GM19395 (cell line): Measurements from ENCODE around the gene NRG3.
"Not testable (repeated sequence)": the region's sequence is repeated elsewhere in the genome, so short reads cannot be mapped to it uniquely, and the experiment has no call there.

Source experiments
- ATAC-seq: cut with Tn5 transposase; IDR thresholded peaks from one replicate; pipeline ENCODE4 v1.9.1; 2021; ENCODE audit warnings: mild to moderate bottlenecking, moderate library complexity; ENCODE audit not compliant: unreplicated experiment

NRG3 gene

DNA sequence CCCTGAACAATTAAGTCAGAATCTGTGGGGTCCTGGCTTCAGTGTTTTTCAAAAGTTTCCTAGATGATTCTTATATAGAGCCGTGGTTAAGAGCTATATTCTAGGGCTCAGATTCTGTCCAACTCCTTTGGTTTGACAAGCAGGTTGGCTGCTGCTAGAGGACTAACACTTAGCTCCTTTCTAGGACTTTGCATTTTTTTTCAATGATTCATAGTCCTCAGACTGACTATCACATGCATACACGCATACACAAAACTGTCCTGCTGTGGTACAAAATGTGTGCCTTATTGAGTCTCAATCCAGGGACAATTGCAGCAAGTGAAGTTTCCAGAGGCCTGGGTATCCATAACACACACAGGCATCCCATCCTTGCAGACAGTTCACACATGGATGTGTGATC is 392.0 kb downstream of the NRG3 start:
- no peak for ATAC-seq

DNA sequence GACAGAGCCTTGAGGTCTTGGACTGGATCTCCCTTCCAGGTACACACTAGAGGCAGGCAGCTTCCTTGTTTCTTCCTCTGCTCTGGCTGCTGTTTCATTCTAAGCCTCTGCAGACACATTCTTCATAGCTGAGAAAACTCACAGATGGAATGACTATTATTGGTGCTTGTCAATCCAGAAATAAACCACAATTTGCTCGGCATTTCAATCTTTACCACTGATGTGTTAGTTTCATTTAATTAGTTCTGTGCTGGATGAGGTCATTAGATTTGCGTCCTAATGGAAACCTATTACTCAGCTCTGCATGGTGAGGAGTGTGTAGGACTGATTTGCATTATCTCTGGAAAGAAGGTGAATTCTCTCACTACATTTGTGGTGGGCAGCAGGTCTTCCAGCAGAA is 392.5 kb downstream of the NRG3 start:
- no peak for ATAC-seq

DNA sequence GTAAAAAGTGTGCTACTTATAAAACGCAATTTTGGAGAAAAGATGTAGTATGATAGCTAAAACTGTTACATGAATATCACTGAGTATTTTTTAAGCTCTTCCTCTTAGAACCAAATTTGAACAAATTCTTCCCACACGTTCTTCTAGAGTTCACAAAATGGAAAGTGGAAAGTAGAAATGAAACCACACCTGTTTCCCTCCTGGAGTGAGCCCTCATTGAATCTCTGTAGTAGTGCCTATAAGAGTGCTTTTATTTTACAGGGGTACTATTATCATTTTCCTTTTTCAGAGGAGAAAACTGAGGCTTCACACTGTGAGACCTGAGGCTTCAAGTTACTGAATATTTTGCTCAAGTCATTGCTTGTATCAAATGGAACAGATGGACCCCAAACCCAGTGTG is 393.0 kb downstream of the NRG3 start:
- no peak for ATAC-seq

DNA sequence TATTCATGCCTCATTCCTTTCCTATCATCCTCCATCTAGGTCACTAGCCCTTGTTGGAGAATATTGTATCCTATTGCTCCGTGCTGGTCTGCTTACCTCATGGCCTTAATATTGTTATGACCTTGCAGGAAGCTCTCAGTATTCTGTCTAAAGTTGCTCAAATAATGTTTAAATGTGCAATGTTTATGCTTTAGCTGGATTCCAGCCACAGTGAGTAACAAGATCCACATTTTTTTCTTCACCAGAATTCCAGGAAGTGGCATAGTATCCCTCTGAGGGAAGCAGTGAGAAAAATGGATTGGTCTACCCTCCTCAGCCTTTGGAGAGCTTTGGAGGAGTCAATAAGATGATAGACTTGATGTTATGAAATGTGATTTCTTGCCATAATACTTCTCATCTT is 402.6 kb downstream of the NRG3 start:
- no peak for ATAC-seq

DNA sequence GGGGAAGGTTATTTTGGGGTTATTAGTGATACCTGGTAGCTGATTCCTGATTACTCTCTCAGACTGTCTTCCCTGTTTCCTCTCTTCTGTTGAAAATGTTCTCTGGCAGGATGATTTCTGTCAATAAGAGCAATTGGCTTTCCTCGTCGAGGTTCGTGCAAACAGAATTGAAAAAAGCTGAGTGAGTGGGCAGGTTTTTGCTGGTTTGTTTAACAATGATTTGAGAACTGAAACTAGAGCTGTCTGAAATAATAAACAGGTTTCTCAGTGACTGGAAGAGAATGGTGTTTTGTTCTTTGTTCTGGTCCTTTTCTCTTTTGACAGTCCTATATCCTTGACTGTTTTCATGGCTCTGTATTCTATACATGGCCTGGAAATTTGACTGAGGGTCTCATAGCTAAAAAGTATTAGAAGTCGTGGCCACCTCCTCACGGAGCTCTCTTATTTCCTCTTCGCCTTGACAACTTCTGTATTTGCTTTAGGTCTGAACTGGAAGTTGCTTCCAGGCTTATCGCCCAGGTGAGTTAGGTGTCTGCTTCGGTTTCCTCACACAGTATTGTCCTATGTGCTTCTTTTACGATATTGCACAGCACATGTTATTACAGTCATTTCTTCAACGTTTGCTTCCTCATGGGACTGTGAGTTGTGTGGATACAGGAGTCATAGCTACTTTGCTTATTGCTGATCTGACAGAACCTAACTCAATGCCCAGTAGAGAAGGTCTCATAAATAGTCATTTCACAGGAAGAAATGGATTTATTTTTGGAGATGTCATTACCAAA is 403.6 kb downstream of the NRG3 start:
- peak; percentile 62 for ATAC-seq

DNA sequence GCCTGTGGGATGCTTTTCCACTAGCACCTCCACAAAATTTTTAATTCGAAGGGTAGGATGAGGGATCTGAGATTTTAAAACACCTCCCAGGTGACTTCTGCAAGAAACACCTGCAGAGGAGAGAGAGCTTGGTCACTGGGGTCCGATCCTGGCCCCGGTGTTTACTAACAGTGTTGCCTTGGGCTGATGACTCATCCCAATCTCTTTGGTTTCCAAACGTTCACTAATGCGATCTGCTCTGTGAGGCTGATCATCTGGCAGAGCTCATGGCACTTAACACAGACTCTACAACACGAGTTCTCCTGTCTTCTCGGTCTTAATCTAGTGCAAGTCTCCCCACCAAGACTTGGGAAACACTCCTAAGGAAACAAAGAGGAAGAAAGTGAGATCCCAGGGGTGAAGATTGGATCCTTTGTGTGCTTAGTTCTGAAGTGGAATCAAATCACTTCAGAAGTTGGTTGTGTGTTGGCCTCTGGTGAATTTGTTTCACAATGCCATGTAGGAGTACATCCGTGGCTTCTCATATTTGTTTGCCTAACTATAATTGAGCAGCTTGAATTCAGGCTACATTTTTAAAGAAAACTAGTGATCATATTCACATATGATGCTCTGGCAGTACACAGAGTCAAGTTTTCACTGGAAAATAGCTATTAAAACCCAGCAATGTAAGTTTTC is 407.9 kb downstream of the NRG3 start:
- ATAC-seq: no peak

DNA sequence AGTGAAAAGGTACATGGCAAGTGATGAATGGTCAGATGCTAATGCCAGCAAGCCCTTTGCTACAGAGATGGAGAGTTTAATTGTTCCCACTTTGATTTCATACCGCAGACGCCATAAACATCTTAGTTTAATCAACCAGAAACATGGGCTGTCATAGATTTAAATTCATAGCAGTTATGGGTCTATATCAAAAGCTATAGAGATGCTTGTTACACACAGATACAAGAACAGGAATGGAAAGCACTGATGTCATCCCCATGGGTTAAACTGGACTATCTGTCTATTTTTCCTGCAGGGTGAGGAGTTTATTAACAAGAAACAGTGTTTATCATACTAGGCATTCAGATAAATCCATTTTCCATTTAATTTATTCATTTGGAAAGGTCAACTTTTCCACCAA is 409.2 kb downstream of the NRG3 start:
- no peak for ATAC-seq

DNA sequence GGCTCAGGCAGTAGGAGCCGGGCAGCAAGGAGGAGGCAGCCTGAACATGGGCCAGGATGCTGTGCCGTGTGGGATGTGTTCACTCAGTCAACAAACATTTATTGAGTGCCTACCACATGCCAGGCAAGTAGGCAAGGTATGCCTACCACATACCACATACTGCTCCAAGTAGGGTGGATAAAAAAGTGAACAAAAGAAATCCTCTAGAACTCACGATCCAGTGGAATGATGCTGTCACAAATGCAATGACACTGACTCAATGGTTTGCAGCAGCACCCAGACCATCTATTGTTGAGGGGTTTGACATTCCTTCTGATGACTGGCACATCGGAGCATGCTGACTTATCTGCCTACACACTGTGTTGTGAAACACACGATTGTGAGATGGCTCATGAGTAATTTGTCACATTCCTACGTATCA is 413.5 kb downstream of the NRG3 start:
- no peak for ATAC-seq

DNA sequence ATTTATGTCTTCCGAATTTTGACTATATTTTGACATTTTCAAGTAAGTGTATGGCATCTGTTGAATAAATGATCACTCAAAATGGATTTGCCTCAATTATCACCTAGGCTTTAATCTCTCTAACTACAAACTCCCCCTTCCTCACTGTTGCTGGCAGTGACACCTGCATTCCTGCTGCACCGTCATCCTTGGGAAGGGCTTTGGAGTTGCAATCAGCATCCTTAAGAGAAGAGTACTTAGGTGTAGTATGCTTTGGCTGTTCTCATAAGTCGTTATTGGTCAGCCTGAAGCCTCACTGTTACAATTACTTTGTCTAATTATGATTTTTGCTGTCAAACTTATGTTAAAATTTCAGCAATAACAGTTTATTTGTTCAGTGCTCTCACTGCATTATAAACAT is 415.0 kb downstream of the NRG3 start:
- no peak for ATAC-seq

DNA sequence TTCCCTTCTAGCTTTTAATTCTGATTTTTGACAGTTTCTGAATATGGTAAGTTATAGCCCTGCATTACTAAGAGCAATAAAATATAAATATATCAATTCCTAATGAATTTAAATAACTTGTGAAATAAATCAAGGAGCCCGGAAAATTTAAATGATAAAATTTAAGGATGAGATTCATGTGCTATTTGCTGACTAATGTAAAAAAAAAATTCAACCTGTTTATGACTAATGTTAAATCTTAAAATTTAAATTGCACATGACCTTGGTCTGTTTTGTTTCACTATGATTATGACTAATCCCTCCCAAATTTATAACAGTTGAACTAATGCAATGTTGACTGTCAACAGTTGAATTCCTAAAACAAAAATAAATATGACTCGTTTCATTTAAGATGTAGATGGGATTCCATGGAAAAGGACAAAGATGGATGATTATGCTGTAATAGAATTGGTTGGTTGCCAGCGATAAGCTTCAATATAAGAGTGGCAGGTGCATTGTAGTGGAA is 419.9 kb downstream of the NRG3 start:
- ATAC-seq: no peak

DNA sequence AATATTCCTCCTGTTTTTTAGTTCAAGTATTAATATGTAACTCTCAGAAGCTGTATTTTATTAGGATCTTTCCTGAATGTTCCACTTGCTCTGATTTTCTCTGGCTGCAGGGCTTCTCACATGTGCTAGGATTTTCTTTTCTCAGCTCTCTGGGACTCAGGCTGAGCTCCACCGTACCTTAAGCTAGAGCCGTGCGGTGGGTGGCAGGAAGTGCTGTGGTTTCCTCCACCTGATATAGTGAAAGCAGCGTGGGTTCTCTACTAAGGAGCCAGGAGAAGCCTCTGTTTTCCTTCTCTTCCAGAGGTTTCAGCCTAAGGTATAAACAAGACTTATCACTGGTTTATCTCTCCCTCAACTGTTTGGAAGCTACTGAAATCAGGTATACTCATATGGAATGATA is 433.6 kb downstream of the NRG3 start:
- ATAC-seq: no peak

DNA sequence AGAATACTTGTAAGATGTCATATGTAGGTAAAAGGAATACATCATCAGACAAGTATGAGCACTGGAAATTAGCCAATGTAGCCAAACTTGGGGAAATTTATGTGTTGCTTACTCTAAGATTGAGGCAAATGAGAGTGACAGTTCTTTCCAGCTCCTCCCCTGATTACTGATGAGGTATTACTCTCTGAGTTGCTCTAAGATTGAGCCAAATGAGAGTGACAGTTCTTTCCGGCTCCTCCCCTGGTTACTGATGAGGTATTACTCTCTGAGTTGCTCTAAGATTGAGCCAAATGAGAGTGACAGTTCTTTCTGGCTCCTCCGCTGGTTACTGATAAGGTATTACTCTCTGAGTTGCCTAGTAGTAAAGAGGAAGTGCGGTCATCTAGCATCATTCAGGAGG is 435.8 kb downstream of the NRG3 start:
- no peak for ATAC-seq

DNA sequence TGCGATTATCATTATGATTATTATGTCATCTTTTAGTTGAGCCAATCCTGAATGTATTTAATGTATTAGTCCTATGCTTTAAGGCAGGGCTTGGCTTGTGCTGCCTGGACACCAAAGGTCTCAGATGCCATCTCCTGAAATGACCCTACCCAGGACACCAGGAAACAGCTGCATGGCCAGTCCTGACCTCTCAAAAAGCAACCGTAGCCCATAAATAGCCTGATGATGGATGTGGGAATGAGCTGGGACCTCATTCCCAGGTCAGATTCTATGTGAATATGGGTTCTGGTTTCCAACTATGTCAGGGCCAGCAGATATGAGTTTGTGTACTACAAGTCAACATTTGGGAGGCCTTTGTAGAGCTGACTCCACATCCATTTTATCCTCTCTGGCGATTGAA is 438.4 kb downstream of the NRG3 start:
- no peak for ATAC-seq

DNA sequence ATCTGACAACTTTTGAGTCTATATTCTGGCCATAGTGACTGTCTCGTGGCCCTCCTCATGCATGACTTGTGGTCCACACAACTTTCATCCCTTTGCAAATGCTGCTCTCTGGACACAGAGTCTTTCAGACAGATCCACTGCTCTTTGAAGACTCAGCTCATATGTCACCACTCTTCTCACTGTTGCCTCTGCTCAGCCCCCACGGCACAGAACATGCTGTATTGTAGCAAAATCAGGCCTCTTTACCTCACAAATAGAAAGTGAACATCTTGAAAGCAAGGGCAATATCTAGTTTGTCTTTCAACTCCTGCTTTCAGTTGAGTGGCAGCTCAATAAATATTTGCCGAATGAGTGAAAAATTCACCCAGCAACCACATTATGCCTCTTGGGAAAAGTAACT is 443.5 kb downstream of the NRG3 start:
- ATAC-seq: no peak

DNA sequence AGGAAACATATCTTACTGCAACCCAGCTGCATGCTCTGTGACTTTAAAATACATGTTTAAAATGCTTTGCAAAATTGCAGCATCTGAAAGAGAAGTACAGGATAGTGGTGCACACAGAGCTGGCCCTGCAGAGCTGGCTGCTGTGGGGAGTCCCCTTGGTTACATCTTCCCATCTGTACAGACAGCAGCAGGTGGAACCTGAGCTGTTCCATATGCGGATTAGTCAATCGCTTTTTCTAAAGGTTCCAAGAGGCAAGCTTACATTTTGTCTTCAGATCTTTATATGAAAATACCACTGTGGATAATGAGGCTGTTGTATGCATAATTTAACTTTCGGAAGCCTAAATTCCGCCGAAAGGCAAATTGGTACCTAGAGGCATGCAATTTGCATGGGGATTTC is 444.1 kb downstream of the NRG3 start:
- ATAC-seq: no peak

DNA sequence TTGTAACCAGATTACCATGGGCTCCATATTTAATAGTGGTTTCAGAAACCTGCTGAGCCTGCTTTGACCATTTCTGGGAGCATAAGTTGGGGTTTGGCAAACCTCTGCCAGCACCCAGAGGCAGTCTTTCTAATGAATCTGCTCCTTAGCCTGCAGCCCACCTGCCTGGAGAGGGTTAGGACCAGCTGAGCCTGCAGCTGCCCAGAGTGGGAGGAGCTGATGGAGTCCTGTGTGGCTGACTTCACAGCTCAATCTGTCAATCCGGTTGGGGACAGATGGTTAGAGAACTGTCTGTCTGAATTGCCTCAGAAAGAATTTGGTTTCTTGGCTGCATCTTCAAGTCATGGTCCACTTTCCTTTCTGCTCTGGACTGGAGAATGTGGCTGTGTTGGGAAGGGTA is 444.6 kb downstream of the NRG3 start:
- ATAC-seq: no peak

DNA sequence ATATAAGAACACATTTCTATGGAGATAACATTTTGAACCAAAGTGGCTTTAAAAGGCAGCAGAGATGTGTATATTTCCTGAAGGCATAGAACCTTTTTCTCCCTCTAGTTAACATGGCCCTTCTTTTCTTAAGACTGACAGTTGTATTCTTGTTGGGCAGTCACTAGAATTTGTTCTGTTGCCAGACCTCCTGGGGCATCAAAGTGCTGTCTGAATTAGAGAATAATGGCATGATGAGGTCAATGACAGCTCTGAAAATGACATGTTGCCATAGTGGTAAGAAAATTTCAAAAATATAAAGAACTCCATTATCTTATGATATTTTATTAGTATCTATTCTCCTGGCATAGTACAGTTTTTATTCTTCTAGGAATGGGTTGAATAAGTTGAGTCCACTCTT is 446.7 kb downstream of the NRG3 start:
- ATAC-seq: no peak

DNA sequence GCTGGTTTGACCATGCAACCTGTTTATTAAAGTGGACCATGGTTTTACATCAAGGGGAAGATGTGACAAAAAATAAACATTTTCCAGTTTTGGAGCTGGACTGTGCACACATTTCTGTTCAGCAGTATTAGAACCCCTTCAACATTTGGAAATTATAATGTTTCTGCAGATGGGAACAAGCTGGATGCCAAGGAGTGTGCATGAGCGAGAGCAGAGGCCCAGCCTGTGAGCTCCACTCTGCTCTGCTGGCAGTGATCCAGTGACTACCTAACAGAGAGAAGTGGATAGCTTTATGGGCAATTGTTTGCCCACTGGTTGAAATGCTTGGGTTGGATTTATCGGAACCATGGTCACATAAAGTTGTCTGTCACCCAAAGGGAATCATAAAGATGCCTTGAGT is 456.7 kb downstream of the NRG3 start:
- no peak for ATAC-seq

DNA sequence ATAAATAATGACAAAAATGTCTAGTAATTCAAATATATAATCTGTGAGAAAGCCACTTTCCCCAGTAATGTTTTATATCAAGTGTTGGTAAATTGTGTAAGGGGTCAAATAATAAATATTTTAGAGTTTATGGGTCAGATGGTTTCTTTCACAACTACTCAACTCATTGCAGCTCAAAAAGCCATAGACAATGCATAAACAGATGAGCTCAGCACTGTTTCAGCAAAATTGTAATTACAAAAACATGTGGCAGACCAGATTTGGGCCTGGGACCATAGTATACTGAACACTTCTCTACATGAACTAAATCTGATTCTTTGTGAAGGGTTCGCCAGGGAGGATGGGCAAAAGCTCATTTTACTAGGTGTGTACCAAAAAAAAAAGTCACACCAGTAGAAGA is 460.8 kb downstream of the NRG3 start:
- no peak for ATAC-seq

DNA sequence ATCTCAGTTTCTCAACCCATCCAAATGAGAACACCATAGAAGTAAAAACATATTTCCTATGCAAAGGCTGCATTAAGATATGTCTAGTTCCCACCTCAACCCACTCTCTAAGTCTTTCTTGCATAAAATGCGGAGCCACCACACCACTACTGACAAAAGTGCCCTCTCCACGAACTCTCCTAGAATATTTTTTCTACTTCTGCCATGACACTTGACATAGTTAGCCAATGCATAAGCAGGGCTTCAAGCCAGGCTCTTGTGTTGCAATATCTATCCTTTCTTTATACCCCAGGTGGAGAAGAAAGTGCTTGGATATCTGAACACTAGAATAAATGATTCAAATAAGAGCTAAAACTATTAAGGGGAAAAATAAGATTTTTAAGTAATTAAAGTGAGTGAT is 465.2 kb downstream of the NRG3 start:
- no peak for ATAC-seq

DNA sequence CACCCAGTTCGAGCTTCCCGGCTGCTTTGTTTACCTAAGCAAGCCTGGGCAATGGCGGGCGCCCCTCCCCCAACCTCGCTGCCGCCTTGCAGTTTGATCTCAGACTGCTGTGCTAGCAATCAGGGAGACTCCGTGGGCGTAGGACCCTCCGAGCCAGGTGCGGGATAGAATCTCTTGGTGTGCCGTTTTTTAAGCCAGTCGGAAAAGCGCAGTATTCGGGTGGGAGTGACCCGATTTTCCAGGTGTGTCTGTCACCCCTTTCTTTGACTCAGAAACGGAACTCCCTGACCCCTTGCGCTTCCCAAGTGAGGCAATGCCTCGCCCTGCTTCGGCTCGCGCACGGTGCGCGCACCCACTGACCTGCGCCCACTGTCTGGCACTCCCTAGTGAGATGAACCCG is 474.6 kb downstream of the NRG3 start:
- not testable (repeated sequence) for ATAC-seq

DNA sequence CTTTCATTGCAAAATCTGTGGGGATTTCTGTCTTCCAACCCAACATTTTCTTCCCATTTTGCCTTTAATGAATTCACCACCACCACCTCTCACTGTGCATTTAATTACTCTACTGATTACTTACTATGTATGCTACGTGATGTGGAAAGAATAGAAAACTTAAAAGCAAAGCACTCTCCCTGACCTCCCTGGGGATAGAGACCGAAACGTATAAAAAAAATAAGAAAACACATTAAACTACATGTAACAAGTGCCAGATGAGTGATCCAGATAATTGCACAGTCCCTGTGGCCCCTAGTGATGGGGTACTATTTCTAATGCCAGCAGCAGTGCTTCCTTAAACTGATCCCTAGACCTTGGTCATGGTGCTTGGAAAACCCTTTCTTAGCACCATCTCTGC is 478.4 kb downstream of the NRG3 start:
- ATAC-seq: no peak
